Keratinocyte (primary cell): ENCODE data around the gene TMPRSS4. TPM values are rescaled to one million over a fixed set of nuclear protein-coding genes. Genes with fewer than 3 reads are reported as not detected.

Experiments
- DNase-seq: peaks from one replicate; pipeline ENCODE4 v3.0.0-alpha.2; 2011; ENCODE audit warnings: low read depth, missing footprints, low spot score
- FAIRE-seq: peaks from 2 replicates; lab custom pipeline; 2011; peaks lifted over from hg19 to GRCh38; lab: Jason Lieb, UNC
- H2AFZ ChIP-seq: 2 replicates; pipeline ENCODE4 v1.6.0; 2012; ENCODE audit warnings: low read length, control low read depth, inconsistent platforms; ENCODE audit not compliant: control insufficient read depth
- H3K27ac ChIP-seq: 2 replicates; pipeline ENCODE4 v1.5.1; 2011; ENCODE audit warnings: low read length; ENCODE audit not compliant: control insufficient read depth, insufficient read depth
- H3K27me3 ChIP-seq: 3 replicates; pipeline ENCODE4 v1.6.0; 2011; ENCODE audit warnings: low read length; ENCODE audit not compliant: control insufficient read depth, insufficient read depth; ENCODE audit errors: extremely low read depth
- H3K36me3 ChIP-seq, 2 experiments: 2 replicates in 1 of 2; 3 replicates in 1 of 2; pipeline ENCODE4 v1.5.1; 2011; ENCODE audit warnings: low read length in 2 of 2, mild to moderate bottlenecking in 1 of 2; ENCODE audit not compliant: control insufficient read depth in 2 of 2, insufficient read depth in 2 of 2; ENCODE audit errors: extremely low read depth in 1 of 2
- H3K4me1 ChIP-seq: 3 replicates; pipeline ENCODE4 v1.5.1; 2011; ENCODE audit warnings: low read length; ENCODE audit not compliant: control insufficient read depth, insufficient read depth; ENCODE audit errors: extremely low read depth
- H3K4me2 ChIP-seq: 3 replicates; pipeline ENCODE4 v1.6.0; 2011; ENCODE audit warnings: low read depth, low read length; ENCODE audit not compliant: control insufficient read depth, insufficient read depth; ENCODE audit errors: extremely low read depth
- H3K4me3 ChIP-seq, 3 experiments: fragments of 200-600 bp in 1 of 3; sonication (generic) in 1 of 3; 2 replicates in 2 of 3; 3 replicates in 1 of 3; pipeline ENCODE4 v1.5.1; 2011 to 2016; ENCODE audit warnings: low read length in 3 of 3, mild to moderate bottlenecking in 3 of 3, control low read depth in 2 of 3, inconsistent platforms in 1 of 3, low read depth in 1 of 3, mixed read lengths in 1 of 3, mixed run types in 1 of 3, moderate library complexity in 1 of 3; ENCODE audit not compliant: control insufficient read depth in 2 of 3, insufficient read depth in 2 of 3; ENCODE audit errors: extremely low read depth in 1 of 3
- H3K79me2 ChIP-seq: 2 replicates; pipeline ENCODE4 v1.6.0; 2012; ENCODE audit warnings: low read length; ENCODE audit not compliant: control insufficient read depth, insufficient read depth
- H3K9ac ChIP-seq: 3 replicates; pipeline ENCODE4 v1.6.0; 2011; ENCODE audit warnings: low read length; ENCODE audit not compliant: control insufficient read depth, insufficient read depth; ENCODE audit errors: extremely low read depth
- H3K9me1 ChIP-seq: 3 replicates; pipeline ENCODE4 v1.6.0; 2011; ENCODE audit warnings: low read length; ENCODE audit not compliant: control insufficient read depth, insufficient read depth; ENCODE audit errors: extremely low read depth
- H3K9me3 ChIP-seq: 2 replicates; pipeline ENCODE4 v1.5.1; 2012; ENCODE audit warnings: low read depth, low read length; ENCODE audit not compliant: control insufficient read depth
- H4K20me1 ChIP-seq: 3 replicates; pipeline ENCODE4 v1.6.0; 2011; ENCODE audit warnings: low read length; ENCODE audit not compliant: control insufficient read depth, insufficient read depth; ENCODE audit errors: extremely low read depth
- EZH2 ChIP-seq: IDR thresholded peaks from one replicate; pipeline ENCODE4 v1.6.1; 2012; ENCODE audit warnings: inconsistent platforms, mild to moderate bottlenecking, low read length, moderate library complexity
- dilution Hi-C: fragments of 300-500 bp; cut with MboI; formaldehyde crosslinking; loops from one replicate; pipeline ENCODE4 v1.7.0; 2020; ENCODE audit warnings: low sequenced_read_pairs; ENCODE audit not compliant: extremely low pct_ligation_motif_present
- polyA plus RNA-seq, 5 experiments: library from polyadenylated mRNA; depleted of rRNA in 3 of 5; stranded (reverse) in 3 of 5; stranded (forward) in 1 of 5; unstranded in 1 of 5; fragments of >200 nt; gene quantifications; 1 replicate in 1 of 5; 2 replicates in 3 of 5; 3 replicates in 1 of 5; pipeline versions ENCODE4 v1.2.1 to v1.2.3, GENCODE V29; 2011 to 2012; ENCODE audit warnings: missing spikeins in 2 of 5, low read depth in 1 of 5, low replicate concordance in 1 of 5
- TF ChIP-seq, protein P1 (sequence below), 3 experiments: IDR thresholded peaks in 1 of 3; conservative IDR thresholded peaks in 1 of 3; optimal IDR thresholded peaks in 1 of 3; 2 replicates in 2 of 3; 3 replicates in 1 of 3; pipeline versions ENCODE3 to v1.5.1; 2011; ENCODE audit warnings: low read length in 3 of 3, mild to moderate bottlenecking in 3 of 3, moderate library complexity in 2 of 3, control low read depth in 1 of 3, inconsistent platforms in 1 of 3; ENCODE audit not compliant: insufficient read depth in 2 of 3; ENCODE audit errors: extremely low read depth in 1 of 3

TMPRSS4 gene
- polyA plus RNA-seq, 1 donor (not counting 4 experiments of a cell fraction or from before 2014, with no cell fraction given), result 1.2 TPM

GRCh38 chr11:118104491-118104890 is 27.6 kb downstream of the TMPRSS4 start:
- H3K27me3 ChIP-seq, result no peaks in the 10 kb centered on the region
- H2AFZ ChIP-seq, result no peak overlapping the region
- H3K4me3 ChIP-seq, result no peak overlapping the region
- H3K79me2 ChIP-seq, result no peaks in the 10 kb centered on the region
- H3K4me1 ChIP-seq, result no peaks in the 10 kb centered on the region
- FAIRE-seq (no peak), DNase-seq (no peak)
- no peak for TF ChIP-seq EZH2
- TF ChIP-seq, protein P1, sequence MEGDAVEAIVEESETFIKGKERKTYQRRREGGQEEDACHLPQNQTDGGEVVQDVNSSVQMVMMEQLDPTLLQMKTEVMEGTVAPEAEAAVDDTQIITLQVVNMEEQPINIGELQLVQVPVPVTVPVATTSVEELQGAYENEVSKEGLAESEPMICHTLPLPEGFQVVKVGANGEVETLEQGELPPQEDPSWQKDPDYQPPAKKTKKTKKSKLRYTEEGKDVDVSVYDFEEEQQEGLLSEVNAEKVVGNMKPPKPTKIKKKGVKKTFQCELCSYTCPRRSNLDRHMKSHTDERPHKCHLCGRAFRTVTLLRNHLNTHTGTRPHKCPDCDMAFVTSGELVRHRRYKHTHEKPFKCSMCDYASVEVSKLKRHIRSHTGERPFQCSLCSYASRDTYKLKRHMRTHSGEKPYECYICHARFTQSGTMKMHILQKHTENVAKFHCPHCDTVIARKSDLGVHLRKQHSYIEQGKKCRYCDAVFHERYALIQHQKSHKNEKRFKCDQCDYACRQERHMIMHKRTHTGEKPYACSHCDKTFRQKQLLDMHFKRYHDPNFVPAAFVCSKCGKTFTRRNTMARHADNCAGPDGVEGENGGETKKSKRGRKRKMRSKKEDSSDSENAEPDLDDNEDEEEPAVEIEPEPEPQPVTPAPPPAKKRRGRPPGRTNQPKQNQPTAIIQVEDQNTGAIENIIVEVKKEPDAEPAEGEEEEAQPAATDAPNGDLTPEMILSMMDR (optimal IDR thresholded peaks at IDR 0.05 in 1 of 3, IDR thresholded peaks at IDR 0.05 in 1 of 3, conservative IDR thresholded peaks at IDR 0.05 in 1 of 3; ENCODE audit: extremely low read depth in 1 of 3, insufficient read depth in 2 of 3, low read length in 3 of 3), result no peak
- no peaks in the 10 kb centered on the region for H3K36me3 ChIP-seq
- H3K4me2 ChIP-seq, result no peak overlapping the region
- no peaks in the 10 kb centered on the region for H3K9me1 ChIP-seq
- H3K9ac ChIP-seq, result no peak overlapping the region
- no peaks in the 10 kb centered on the region for H3K9me3 ChIP-seq
- H4K20me1 ChIP-seq, result no peaks in the 10 kb centered on the region
- dilution Hi-C loops, result no loop called here
- no peak overlapping the region for H3K27ac ChIP-seq

- no peak for FAIRE-seq
- Histone ChIP-seq H3K27ac (no peak overlapping the region), H3K4me1 (no peaks in the 10 kb centered on the region), H4K20me1 (no peaks in the 10 kb centered on the region), H3K4me2 (no peak overlapping the region), H3K4me3 (no peak overlapping the region), H3K79me2 (no peaks in the 10 kb centered on the region), H3K9me3 (no peaks in the 10 kb centered on the region), H3K9ac (no peak overlapping the region), H2AFZ (no peak overlapping the region), H3K27me3 (no peaks in the 10 kb centered on the region), H3K9me1 (no peaks in the 10 kb centered on the region), H3K36me3 (no peaks in the 10 kb centered on the region)
- no peak for DNase-seq
- TF ChIP-seq EZH2, result no peak
- TF ChIP-seq, protein P1 (optimal IDR thresholded peaks at IDR 0.05 in 1 of 3, IDR thresholded peaks at IDR 0.05 in 1 of 3, conservative IDR thresholded peaks at IDR 0.05 in 1 of 3; ENCODE audit: extremely low read depth in 1 of 3, insufficient read depth in 2 of 3, low read length in 3 of 3), result no peak
- dilution Hi-C loops, result no loop called here
Measured at GRCh38 chr11:118105657-118106305, 28.9 kb downstream of the TMPRSS4 start.
